Stimulated activated CD8-positive, alpha-beta memory T cell treated with anti-CD3 and anti-CD28 coated beads, Interleukin-4, amount 100 ng/mL, for 48 hours (primary cell): Measurements from ENCODE around the gene GAB2.
"Not testable (repeated sequence)": the region's sequence is repeated elsewhere in the genome, so short reads cannot be mapped to it uniquely, and the experiment has no call there.

ENCODE experiments used
- DNase-seq: peaks from one replicate; pipeline ENCODE4 v3.0.0-alpha.2; 2020

GAB2 gene

DNA sequence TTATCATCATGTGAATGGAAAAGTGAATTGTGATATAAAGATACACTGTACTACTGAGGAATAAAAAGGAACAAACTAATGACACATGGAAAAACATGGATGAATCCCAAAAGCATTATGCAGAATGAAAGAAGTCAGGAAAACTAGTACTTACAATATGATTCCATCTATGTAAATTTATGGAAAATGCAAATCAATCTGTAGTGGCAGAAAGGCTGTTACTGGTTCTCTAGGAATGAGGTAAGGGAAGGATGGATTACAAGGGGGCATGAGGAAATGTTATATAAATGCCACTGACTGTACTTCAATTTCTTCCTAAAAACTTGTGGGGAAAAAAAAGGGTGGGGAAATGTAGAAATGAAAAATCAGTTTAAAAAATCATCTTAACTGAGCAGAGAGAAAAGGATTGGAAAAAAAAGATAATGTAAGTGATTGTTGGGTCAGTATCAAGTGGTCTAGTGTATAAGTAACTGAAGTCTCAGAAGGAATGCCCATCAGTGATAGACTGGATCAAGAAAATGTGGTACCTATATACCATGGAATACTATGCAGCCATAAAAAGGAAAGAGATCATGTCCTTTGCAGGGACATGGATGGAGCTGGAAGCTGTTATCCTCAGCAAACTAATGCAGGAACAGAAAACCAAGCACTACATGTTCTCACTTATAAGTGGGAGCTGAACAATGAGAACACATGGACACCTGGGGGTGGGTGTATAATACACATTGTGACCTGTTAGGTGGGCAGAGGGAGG, 180.2 kb downstream of the GAB2 start:
- DNase-seq = no peak

DNA sequence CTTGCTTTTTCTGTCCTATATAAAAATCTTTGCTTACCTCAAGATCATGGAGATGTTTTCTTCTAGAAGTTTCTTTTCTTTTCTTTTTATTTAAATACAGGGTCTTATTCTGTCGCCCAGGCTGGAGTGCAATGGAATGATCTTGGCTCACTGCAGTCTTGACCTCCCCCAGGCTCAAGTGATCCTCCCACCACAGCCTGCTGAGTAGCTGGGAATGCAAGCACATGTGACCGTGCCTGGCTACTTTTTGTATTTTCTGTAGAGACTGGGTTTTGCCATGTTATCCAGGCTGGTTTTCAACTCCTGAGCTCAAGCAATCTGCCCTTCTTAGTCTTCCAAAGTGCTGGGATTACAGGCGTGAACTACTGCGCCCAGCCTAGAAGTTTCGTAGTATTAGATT, 183.6 kb downstream of the GAB2 start:
- no peak for DNase-seq

- not testable (repeated sequence) for DNase-seq
Measured at GRCh38 chr11:78233046-78233445, 184.6 kb downstream of the GAB2 start.

DNA sequence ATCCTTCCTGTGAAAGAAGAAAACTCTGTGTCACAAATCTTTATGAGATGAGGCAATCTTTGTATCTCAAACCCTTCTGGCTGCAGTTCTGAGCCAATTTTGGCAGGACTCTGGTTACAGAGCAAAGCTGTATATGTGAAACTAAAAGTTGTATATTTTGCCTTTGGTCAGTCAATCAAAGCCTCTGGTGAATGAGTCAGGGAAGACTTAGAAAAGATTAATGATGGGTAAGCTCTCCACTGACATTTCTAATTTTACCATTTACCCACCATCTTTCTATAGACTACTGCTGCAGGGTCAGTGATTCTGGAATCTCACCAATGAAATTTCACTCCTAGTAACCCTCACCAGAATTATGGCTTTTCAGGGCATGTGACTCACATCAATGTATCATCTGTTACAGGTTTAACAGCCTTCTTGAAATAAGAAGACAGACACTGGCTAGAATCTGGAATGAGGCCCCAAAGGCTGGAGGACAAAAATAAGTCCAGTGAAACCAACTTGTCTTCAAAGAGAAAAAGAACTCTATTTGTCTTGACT, 185.6 kb downstream of the GAB2 start:
- DNase-seq = no peak

DNA sequence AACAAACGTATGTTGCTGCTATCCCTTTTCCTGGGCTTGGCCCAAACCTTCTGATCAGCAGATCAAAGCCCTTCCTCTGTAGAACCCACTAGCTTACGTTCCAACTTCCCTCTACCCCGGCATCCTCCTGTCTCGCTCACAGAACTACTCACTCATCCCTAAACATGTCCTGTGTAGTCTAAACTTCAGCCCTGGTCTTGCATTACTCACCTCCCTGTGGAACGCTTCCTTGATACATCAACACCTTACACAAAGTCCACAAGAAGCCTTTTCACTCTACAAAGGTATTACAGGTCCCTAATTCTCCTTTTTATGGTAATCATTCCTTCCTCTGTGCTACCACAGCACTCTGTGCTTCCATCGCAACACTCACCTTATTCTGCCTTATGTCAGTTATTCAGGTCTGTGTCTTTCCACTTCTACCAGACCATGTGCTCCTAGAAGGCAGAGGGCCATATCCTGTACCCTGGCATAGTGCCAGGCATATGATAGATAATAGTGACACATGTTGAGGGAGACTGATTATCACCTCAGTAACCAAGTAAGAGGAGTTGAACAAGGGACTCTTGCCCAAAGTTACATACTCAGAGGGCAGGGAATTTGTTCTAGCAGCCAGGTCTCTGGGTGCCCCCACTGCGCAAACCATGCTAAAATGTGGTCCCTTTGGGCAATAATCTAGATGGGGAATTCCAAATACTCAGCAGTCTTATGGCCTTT, 187.3 kb downstream of the GAB2 start:
- DNase-seq = peak; percentile 18

DNA sequence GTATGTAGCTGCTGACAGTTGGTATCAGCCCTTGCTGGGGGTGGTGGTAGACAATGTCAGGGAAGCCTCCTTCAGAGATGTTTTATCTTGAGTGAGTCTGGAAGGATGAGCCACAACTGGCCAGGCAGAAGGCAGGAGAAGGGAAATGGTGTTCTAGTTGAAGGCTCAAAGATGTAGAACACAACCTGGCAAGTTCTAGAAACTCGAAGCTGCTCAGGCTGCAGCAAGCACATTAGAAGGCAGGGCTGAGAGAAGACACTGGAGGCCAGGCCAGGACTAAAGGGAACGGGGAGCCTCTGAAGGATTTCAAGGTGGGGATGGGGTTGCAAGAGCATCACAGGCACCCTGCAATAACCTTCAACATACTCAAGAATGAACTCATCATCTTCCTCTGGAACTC, 188.5 kb downstream of the GAB2 start:
- DNase-seq = peak; percentile 18

- DNase-seq = peak; percentile 23
Measured at GRCh38 chr11:78228467-78228866, 189.2 kb downstream of the GAB2 start.

DNA sequence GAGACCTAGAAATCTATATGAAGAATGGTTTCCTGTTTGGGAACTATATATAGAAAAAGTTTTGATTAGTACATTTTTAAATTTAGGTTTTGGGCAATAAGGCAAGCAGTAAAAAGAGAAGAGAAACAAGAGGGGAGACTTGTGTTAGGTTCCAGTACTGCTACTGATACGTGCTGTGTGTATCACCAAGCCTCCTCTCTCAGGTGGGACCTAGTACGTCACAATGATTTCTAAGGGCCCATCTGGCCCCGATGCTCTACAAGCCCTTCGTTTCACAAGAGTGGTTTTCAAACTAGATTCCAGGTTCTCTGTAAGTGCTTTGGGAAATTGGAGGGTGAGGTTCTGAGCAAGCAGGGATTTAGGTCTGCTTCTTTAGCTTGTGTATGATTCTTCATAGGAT, 189.7 kb downstream of the GAB2 start:
- DNase-seq = no peak

DNA sequence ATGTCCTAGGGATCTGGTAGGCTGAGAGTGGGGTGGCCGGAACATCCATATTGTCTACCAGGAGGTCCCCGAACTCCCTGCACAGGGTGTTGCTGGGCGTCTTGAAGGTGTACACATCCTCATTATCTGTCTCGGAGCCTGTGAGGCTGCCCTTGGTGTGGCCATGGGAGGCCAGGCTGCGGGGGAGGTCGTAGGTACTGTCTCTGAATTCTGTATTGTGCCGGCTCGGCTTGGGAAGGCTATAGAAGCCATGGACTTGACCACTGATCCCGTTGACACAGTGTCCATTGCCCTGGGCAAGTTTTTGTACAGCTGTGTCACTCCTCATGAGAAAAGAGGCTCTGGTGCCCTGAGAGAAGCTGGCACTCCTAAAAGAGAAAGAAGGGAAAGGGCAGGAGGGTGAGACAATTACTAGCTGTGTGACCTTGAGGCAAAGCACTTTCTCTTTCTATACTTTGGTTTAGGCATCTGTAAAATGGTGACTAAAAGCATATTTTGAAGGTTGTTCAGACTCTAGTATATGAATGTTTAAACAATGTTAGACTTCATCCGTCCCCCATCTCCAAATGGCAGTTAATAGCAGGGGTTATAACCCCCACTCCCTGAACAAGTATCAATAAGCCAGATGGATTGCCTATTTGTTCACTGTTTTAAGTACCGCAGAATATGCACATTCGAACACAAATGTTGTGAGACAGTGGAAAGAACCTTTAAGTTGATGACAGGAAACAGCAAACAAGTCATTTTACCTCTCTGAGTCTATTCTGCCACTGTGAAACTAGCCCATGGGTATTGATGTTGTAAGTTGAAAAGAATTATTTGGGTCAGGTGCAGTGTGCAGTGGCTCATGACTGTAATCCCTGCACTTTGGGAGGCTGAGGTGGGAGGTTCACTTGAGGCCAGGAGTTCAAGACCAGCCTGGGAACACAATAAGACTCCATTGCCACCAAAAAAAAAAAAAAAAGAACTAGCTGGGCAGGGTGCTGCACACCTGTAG, 190.6 kb downstream of the GAB2 start:
- DNase-seq = peak; percentile 28

DNA sequence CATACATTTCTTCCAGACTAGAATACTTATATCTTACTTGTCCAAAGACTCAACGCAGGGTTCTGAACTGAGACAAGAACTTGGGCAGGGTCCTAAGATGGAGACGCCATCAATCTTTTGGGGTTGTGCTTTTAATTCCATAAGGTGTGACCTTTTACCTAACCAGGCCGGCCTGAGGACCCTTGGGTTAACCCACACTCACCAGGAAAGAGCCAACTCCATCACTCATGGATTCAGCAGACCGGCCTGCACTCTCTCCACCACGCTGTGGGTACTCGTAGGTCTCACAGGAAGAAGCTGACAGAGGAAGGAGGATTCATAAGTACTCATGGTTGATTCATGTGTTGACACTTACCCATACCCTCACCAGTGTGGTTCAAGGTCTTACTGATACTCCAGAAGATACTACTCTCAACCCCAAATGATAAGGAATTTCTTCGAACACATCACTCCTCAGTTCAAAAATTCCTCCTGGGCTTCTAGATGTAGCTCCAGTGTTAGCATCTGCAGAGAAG, 192.7 kb downstream of the GAB2 start:
- DNase-seq = peak; percentile 24

- DNase-seq = peak; percentile 16
Measured at GRCh38 chr11:78224506-78224905, 193.1 kb downstream of the GAB2 start.

GRCh38 chr11:78223320-78223954, 194.2 kb downstream of the GAB2 start:
- peak; percentile 18 for DNase-seq

DNA sequence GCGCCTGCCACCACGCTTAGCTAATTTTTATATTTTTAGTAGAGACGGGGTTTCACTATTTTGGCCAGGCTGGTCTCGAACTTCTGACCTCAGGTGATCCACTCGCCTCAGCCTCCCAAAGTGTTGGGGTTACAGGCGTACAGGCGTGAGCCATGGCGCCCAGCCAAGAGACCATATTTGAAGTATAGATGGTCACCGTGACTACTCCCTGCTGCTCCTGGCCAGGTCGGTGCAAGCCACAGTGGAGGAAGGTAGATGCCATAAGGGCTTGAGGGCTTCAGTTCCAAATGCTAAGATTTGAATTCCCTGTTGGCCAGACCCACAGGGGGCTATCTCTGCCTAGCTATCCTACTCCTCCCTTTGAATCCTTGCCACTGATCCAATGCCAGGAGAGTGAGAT, 194.9 kb downstream of the GAB2 start:
- DNase-seq = not testable (repeated sequence)

DNA sequence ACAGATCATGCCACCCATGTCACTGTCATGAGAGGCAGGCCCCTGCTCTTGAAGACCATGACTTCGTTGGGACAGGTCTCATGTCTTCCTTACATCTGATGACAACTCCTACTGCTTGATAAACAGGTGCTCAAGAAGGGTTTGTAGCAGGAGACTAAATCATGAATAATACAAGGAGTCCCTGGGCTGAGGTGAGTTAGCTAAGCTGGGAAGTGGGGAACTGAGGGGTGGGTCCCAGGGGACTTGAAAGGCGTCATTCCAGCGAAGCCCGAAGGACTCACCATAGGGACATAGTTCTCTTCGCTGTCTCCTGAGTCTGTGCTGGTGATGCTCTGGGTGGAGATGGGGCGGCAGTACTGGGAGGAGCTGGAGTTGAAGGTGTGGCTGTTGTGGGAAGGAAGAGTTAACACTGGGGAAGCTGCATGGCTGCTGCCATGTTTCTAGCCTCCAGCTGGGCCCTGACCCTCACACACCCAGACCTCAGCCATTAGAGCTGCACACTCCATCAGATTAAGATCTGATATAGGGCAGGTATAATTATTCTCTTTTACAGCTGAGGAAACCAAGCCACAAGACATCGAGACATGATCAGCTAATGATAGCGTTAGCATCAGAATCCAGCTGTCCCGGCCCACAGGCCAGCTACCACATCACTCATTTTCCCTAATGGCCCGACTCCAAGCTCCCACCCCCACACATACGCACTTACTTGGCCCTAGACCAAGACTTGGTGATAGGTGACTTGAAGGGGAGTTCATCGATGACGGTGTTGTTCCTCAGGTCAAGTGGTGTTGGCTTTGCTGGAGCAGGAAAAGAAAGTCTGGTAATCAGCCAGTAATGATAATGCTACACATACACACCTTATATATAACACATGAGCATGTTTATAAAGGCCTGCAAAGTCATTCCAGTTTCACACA, 196.0 kb downstream of the GAB2 start:
- peak; percentile 18 for DNase-seq

DNA sequence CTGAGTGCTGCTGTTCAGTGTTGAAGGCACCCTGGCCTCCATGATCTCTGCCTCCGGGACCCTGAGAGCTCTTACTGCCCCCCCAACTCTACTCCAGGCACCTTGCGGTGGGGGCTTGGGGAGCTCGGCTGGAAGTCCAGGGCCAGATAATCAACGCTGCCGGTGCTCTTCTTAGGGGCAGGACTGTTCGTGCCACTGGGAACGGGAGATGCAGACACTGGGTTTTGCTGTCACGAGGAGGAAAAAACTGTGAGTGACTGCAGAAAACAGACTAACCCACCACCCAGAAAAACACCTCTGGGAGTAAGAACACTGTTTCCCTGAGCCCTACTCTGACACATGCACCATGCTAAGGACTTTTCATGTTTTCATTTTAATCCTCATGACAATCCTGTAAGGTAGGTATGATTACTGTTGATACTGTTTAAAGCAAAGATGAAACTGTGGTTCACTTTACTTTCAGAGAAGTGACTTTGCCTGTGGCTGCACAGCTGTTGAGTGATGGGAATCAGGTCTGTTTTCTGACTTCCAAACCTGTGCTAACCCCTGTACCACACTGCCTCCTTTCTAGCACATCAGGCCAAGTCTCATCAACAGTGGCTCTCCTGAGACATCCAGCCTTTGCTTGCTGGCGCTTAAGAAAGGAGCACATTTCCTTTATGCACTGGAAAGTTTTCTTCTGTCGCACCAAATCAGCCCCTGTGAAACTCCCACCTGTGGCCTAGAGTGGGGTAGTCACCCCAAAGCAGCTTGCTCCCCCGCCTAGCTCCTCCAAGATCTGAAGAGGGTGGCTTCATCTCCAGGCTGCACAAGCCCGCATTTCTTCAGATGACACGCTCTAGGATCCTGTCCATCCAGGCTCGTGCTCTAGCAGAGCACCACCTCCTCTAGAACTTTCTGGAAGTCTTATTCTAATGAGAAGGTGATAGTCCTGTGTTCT, 197.1 kb downstream of the GAB2 start:
- DNase-seq = peak; percentile 26

DNA sequence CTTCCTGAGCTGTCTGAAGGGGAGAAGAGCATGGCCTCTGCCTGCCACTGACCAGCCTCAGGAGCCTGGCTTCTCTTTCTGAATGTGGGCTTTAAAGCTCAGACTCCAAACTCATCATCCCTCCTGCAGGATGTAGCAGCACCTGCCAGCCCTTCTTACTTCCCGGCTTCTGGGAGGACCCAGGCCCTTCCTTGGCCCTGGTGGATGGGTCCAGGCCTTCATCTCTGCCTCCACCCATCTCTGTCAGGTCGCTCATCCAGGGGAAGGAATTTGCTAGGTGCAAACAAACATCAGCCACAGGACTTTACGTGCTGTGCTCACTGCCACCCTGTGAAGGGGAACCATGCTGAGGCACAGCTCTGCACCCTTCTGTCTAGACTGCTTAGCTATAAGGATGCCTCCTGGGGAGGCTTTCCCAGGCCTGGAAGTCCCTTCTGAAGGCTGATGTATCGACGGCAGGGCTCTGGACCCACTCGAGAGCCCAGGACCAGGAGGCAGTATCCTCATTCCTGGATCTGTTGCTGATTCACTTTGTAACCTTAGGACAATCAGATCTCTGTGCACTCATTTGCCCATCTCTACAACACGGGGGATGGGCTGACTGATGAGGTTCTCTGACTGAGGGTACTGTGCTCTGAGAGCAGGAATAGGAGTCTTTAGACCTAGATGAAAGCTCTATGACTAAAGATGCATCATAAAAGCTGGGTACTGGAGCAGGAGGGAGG, 198.0 kb downstream of the GAB2 start:
- DNase-seq = peak; percentile 23

GRCh38 chr11:78218707-78219492, 198.7 kb downstream of the GAB2 start:
- peak; percentile 15 for DNase-seq
